Islet of Langerhans (tissue), 1 donor: ENCODE data around the gene DIP2C.
"Not testable (repeated sequence)": the region's sequence is repeated elsewhere in the genome, so short reads cannot be mapped to it uniquely, and the experiment has no call there.

Experiments used
- FAIRE-seq: peaks from one replicate; lab custom pipeline; 2011; peaks lifted over from hg19 to GRCh38; lab: Jason Lieb, UNC

DIP2C gene

DNA sequence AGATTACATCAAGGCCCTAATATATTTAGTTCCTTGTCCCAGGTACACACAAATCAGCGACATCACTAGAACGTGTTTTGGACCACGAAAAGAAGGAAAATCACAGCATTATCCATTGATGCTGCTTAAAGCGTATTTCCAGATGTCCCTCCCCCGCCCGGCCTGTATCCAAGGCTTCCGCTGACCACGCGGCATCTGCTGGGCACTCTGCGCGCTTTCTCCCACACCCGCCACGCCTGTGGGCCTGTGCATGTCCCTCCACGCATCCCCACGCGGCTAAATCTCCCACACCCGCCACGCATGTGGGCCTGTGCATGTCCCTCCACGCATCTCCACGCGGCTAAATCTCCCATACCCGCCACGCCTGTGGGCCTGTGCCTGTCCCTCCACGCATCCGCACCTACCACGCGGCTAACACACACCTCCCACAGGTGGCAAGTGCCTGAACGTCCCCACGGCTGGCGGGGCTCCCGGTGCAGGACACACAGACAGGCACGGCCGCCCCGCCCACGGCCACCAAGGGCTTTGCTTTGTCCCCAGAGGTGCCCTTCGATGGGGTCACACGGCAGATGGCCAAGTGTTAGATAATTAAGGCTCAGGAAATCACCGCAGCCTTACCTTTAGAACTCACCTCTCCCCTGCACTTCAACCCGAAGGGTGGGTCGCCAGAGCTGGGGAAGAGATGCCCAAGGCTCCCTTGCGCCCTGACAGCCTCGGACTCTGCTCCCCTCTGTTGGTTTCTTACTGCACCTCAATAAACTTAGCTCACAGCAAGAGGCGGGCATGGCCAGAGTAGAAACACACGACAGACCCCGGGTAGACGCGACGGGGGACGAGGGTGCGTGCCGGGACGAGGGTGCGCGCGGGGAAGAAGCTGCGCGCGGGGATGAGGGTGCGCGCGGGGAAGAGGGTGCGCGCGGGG is 49.5 kb downstream of the DIP2C start:
- no peak for FAIRE-seq

DNA sequence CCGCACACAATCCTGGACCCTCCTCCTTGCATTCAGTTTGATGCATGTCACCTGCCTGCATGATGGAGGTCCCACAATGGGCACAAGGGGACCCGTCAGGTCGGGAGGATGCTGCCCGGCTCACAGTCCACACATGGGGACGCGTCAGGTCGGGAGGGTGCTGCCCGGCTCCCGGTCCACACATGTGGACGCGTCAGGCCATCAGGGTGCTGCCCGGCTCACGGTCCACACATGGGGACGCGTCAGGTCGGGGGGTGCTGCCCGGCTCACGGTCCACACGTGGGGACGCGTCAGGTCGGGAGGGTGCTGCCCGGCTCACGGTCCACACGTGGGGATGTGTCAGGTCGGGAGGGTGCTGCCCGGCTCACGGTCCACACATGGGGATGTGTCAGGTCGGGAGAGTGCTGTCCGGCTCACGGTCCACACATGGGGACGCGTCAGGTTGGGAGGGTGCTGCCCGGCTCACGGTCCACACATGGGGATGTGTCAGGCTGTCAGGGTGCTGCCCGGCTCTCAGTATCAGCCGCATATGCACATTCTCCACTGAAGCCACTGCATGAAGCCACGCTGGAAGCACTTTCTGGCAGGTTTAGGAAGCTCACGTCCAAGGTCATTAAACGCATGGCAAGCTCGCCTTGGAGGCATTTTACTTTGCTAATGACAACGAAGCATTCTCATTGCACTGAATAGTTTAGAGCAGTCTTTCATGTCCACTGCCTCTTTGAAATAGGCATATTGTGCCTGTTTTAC is 50.3 kb downstream of the DIP2C start:
- no peak for FAIRE-seq

DNA sequence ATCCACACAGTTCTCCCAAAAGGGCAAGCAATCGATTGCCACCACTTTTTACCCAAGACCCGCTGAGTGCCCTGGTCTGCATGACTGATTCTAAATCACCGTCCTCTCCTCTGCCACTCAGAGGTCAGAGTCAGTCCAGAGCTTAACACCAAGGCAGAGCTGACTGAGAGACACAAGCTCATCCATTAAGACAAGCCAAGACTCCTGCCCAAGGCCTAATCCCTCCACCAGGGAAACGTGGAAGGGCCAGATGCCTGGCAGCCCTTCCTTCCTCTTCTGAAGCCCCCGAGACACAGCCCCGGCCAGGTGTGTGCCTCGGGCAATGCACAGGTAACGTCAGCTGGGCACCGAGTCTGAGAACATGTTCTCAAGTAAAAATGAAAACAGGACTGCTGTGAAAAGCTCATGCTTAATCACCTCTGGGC is 51.7 kb downstream of the DIP2C start:
- no peak for FAIRE-seq

DNA sequence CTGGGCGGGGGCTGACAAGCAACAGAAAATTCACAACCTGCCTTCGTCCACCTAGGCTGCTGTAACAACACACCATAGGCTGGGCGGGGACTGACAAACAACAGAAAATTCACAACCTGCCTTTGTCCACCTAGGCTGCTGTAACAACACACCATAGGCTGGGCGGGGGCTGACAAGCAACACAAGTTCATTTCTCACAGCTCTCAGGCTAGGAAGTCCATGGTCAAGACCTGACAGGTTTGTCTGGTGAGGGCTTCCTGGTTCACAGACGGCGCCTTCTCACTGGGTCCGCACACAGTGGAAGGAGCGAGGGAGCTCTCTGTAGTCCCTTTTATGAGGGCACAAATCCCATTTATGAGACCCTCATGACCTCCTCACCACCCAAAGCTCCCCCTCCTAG is 52.2 kb downstream of the DIP2C start:
- no peak for FAIRE-seq

DNA sequence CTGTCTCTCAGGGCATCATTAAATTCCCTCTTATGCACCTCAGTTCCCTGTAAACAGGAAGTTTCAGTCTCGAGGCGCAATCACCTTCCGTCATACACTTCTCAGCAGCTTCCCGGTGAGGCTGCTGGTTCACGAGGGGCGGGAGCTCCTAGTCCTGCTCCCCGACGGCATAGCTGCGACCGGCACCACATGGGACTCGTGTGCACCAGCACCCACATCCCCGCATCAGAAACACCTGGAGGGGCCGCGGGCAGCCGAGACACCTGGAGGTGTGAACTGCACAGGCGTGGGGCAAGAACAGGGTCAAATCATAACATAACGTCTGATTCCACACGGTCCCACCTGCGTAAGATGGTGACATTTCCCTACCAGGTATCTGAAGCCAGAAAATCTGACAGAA is 52.7 kb downstream of the DIP2C start:
- no peak for FAIRE-seq

DNA sequence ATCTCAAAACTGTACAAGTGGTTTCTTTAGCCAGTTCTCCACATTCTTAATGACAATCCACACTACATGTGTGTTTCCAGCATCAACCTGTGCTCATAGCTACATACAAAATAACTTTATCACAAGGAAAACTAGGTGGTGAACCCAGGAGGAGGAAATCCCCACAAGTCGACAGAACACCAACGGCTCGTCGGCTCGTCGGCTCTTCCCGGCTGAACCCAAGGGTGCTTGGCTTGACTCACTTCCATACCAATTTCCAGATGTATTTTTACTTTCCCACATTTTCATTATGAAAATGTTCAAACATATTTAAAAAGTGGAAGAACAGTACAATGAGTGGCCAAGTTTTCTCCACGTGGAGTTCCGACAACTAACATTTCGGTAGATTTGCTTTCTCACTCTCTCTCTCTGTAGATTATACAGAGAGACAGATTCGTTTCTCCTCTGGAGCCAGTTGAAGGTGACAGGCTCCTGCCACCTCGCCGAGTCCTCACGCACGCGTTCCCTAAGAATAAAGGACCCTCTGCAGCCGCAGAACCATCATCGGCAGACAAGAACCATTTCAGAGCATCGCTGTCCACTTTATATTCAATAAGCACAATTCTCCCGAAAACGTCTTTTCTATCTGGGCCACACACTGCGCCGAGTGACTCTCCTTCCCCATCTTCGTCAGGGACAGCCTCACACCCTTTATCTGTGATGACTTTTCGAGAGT is 53.3 kb downstream of the DIP2C start:
- FAIRE-seq = no peak

DNA sequence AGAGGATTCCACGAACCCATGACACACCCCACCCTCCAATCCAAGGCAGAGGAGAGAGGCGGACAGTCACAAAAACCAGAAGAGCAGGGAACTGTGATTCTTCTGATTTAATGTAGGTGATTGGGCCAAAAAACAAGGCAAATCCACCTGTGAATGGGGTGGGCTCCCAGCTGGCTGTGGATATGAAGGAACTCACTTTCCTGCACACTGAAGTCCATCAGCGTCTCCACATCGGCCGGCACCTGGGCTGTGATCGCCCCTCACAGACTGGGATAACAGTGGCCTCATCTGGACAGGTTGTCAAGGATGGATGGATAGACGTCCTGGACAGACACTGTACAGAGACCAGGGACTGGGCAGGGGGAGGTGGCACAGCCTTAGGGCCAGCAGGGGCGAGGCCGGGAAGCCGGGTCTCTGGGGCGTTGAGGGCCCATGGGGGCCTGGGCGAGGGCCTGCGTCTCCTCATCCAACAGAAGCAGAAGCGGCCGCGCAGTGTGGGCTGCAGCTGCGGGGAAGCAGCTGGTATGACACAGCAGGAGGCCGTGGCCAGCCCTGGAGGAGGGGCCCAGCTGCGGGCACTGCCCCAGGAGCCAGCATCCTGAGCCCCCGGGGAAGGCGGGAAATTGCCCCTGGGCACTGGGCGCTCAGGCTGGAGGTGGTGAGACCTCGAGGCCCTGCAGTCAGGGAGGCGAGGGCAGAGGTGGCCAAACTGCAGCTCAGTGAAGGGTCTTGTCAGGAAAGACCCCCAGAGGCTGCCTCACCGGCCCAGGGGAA is 54.2 kb downstream of the DIP2C start:
- no peak for FAIRE-seq

DNA sequence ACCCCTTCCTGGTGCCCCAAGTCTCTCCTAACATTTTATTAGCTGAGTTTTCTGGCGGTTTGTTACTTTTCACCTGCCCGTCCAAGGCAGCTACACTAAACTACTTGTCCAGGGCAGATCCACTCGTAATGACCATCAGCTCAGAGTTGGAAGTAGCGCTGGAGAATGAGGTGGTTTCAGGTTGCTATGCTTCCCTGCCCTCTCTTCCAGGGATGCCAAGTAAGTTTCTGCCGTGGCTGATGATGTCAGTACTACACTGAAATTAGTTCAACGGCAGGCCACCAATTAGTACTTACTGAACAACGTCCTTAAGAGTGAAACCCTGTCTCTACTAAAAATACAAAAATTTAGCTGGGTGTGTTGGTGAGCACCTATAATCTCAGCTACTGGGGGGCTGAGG is 55.2 kb downstream of the DIP2C start:
- FAIRE-seq = no peak

DNA sequence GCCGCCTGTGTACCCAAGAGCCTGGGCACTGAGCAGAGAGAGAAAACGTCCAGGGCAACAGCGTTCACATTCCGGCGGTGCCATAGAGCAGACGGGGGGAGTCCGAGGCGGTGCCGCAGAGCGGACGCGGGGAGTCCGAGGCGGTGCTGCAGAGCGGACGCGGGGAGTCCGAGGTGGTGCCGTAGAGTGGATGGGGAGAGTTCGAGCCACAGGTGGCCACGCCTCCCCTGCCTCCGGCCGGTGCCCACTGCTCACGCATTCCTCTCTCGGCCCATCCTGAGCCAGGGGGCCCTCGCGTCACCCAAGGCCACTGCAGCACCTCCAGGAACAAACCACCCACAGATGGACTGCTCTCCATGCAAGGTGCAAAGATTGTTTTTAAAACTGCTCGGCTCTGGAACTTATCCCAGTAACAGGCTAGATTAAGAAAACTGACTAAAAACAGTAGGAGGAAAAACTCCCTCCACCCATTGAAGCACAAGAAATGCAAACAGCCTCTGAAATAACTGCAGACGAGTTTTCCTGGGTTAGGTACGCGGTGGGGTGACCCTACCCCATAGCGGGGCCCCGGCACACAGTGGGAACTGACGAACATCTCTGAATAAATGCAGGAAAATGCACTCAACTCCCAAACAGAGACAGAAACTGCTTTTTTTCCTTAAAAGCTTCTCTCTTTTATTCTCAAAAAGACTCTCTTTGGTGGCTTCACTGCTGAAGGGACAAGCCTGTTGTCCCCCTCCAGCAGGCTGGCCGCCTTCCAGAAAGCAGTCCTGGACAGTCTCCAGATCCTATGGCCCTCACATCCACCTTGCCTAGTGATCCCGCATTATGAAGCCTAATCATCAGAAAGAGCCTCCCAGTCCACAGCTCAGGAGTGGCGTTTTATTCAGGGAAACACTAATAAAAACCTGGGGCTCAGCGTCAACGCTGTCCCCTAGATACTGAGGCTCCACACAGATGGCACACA is 55.9 kb downstream of the DIP2C start:
- no peak for FAIRE-seq

DNA sequence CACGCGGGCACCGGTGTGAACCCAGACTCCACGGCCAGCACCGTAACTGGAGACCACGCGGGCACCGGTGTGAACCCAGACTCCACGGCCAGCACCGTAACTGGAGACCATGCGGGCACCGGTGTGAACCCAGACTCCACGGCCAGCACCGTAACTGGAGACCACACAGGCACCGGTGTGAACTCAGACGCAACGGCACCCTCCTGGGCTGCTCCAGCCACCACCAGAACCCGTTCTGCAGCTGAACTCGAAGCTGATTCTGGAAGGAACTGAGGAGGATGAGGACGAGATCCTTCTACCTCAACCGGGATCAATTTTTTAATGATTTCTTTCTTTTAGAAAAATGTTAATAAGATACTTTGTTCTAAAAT is 56.7 kb downstream of the DIP2C start:
- not testable (repeated sequence) for FAIRE-seq

DNA sequence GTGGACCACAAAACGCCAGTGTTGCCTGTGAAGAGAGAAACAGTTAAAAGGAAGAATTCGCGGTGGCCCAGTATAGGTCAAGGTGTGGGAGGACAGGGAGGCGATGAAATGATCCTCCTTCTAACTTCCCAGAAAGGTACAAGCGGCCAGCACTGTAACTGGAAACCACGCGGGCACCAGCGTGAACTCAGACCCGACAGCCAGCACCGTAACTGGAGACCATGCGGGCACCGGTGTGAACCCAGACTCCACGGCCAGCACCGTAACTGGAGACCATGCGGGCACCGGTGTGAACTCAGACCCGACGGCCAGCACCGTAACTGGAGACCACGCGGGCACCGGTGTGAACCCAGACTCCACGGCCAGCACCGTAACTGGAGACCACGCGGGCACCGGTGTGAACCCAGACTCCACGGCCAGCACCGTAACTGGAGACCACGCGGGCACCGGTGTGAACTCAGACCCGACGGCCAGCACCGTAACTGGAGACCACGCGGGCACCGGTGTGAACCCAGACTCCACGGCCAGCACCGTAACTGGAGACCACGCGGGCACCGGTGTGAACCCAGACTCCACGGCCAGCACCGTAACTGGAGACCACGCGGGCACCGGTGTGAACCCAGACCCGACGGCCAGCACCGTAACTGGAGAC is 57.2 kb downstream of the DIP2C start:
- not testable (repeated sequence) for FAIRE-seq

DNA sequence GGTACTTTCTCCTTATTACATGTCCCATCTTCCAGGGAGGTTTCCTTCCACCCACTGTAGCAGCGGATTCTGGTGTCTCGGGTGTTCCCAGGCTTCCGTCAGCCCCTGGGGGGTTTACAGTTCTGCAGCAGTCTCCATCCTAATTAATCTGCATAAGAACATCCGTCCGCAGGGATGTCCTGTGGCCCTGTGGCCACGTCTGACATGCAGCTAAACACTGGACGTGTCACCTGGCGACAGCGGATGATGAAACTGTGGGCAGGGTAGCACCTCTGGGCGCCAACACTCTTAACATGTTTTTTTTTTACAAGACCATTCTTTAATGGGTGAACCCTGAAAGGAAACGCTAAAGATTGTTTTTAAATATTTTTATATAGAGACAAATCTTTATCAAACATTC is 58.2 kb downstream of the DIP2C start:
- no peak for FAIRE-seq

DNA sequence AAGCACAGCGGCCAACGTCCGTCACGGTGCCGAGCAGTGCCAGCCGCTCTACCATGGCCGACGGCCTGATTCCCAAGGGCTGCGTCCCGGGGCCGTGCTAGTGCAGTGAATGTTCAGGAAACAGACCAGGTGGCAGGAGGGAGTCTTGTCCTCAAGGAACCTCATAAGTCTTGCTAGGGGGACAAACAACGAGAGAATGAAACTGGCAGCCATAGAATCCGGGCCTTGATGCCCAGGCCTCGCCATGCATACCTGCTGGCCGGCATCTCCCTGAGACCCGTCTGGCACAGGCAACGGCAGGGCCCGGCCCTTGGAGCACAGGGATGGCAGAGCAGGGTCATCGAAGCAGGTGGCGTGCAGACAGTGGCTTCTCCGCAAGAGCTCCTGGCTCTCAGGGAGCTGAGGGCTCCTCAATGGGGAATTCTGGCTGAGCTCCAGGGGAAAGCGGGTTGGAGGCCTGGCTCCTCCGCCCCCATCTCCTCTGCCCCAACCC is 58.8 kb downstream of the DIP2C start:
- FAIRE-seq = no peak

DNA sequence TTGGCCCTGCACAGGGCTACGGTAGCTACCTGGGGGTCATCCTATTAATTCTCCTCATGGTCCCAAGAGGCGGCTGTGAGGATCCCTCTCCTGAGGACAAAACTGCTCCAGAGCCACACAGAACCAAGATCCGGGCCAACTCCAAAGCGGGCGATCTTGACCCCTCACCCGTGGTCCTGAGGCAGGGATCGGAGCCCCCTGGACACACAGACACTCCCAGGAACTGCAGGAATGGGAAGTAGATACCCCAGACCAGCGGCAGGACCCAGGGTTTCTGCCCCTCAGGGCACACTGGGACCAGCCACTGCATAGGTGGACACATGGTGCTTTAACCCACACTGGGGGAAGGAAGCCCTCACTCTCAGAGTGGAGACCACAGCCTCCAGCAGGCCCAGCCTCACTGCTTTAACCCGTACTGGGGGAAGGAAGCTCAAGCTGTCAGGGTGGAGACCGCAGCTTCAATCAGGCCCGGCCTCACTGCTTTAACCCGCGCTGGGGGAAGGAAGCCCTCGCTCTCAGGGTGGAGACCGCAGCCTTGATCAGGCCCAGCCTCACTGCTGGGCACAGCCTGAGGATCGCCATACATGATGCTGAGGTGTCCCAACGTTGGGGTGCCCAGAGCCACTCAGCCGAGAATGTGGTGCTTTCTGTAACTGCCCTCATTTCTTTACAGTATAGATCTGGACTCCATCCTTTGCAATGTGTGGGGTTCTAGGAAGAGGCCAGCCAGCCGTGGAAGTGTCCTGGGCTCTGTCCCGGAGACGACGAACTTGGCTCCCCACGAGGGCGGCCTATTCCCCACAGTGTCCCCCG is 60.1 kb downstream of the DIP2C start:
- FAIRE-seq = no peak

DNA sequence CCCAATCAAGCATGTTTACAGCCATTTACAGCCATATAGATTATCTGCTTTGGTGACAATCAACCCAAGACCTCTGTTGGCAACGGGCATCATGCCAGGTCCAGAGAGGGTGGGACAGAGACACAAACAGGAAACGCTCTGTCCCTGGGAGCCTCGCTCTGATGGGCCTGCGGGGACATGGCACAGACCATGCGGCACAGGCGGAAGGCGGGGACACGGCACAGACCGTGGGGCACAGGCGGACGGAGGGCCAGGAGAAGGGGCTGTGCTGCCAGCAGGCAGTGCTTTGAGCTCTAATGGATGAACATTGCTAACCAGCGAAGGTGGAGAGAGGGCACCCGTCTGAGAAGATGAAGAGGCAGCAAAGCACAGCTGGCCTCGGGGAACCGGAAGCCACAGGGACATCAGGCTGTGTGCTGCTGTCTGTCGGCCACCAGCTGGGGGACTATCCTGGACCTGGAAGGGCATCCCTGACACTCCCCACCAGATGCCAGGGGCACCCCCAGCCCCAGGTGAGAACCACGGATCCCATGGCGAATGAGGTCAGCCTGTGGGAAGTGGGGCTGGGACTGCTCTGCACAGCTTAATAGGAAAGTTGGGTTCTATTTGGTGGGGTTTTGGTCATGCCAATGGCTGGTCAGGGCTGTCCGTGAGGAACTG is 61.0 kb downstream of the DIP2C start:
- FAIRE-seq = no peak

DNA sequence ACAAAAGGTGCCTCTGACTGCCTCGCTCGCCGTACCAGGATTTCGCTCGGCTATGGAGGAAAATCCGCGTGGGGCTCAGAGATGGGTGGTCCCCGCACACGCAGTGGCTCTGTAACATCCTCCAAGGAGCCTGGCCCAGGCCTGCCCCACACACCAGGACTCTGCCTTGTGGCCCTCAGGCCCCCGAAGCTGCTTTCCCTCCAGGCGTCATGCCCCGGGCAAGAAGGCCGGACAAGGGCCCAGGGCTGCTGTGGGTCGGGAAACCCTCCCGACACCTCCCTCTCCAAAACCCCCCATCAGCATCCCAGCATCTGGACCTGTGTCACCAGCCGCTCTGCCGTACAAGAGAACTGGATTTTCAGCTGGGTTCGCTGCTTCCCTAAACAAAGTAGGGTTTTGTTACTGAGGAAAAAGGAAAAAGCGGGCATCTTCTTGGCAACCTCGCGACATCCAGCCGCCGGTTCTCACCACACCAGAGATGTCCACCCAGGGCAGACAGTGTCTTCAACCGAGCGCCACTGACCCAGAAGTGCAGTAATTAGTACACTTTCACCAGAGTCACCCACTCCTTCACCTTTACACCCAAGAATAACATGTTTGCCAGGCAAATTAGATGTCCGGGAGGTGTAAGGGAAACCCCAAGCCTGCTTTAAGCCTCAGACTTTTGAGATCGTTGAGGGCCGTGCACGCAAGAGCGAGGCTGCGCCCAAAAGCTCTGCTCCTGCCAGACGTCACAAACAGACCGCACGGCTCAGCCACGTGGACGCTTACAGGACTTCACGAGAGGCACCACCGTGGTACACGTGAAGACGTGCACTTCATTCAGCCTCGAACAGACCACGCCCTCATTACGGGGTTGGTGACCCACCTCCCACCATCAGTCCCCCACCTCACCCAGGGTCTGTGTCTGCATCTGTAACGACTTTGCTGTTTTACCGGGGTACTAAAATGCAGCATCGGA is 62.2 kb downstream of the DIP2C start:
- FAIRE-seq = no peak
